NCI-H82 (cell line): ENCODE results near the gene OR10H5.
"Not testable (repeated sequence)": the region's sequence is repeated elsewhere in the genome, so short reads cannot be mapped to it uniquely, and the experiment has no call there.

Experiments
- DNase-seq: peaks from one replicate; lab custom pipeline; 2025; lab: John Stamatoyannopoulos, UW

The OR10H5 gene

GRCh38 chr19:15811476-15811875 lies 24.0 kb downstream of the OR10H5 start:
- no peak for DNase-seq

GRCh38 chr19:15812060-15812722 lies 24.7 kb downstream of the OR10H5 start:
- DNase-seq: no peak

- DNase-seq: no peak
Observed at GRCh38 chr19:15813916-15814315, 26.5 kb downstream of the OR10H5 start.

GRCh38 chr19:15815306-15815705 lies 27.8 kb downstream of the OR10H5 start, which contains the start of gene OR10H1:
OR10H1 (minus strand) TSS chr19:15815664; CDS start chr19:15808037, 7,627 bp downstream.
- no peak for DNase-seq

GRCh38 chr19:15820646-15821045 lies 33.2 kb downstream of the OR10H5 start:
- no peak for DNase-seq

- no peak for DNase-seq
Observed at GRCh38 chr19:15825753-15826152, 38.3 kb downstream of the OR10H5 start.

GRCh38 chr19:15828121-15828610 lies 40.7 kb downstream of the OR10H5 start:
- no peak for DNase-seq

GRCh38 chr19:15828611-15829305 lies 41.3 kb downstream of the OR10H5 start:
- not testable (repeated sequence) for DNase-seq

GRCh38 chr19:15829306-15829698 lies 41.8 kb downstream of the OR10H5 start:
- no peak for DNase-seq

- DNase-seq: no peak
Observed at GRCh38 chr19:15829786-15830185, 42.3 kb downstream of the OR10H5 start.

GRCh38 chr19:15831626-15832025 lies 44.2 kb downstream of the OR10H5 start:
- no peak for DNase-seq

- DNase-seq: not testable (repeated sequence)
Observed at GRCh38 chr19:15834232-15834631, 46.8 kb downstream of the OR10H5 start.

- not testable (repeated sequence) for DNase-seq
Observed at GRCh38 chr19:15835565-15836329, 48.3 kb downstream of the OR10H5 start.

- peak; percentile 90 for DNase-seq
Observed at GRCh38 chr19:15836330-15837220, 49.1 kb downstream of the OR10H5 start.

GRCh38 chr19:15837221-15837731 lies 49.8 kb downstream of the OR10H5 start:
- no peak for DNase-seq

GRCh38 chr19:15838351-15838750 lies 50.9 kb downstream of the OR10H5 start:
- no peak for DNase-seq

- not testable (repeated sequence) for DNase-seq
Observed at GRCh38 chr19:15839888-15840287, 52.4 kb downstream of the OR10H5 start.

- DNase-seq: no peak
Observed at GRCh38 chr19:15840833-15841232, 53.4 kb downstream of the OR10H5 start.

GRCh38 chr19:15841875-15842569 lies 54.6 kb downstream of the OR10H5 start:
- no peak for DNase-seq

GRCh38 chr19:15843203-15843893 lies 55.9 kb downstream of the OR10H5 start:
- DNase-seq: no peak
